MCF 10A (cell line): ENCODE data around the gene HBEGF. TPM values are rescaled to one million over a fixed set of nuclear protein-coding genes. Genes with fewer than 3 reads are reported as not detected.

Experiments
- BruUV-seq: library from RNA; stranded (reverse); fragments of 400-500 nt; replicated peaks from 2 replicates; lab custom pipeline; 2021; lab: Mats Ljungman, UMichigan
- CTCF ChIA-PET: fragments of 300-600 bp; sonication (Branson Sonifier 250); formaldehyde crosslinking; extraction: SDS; loops from one replicate; lab custom pipeline; 2021; ENCODE audit warnings: antibody characterized with exemption, inconsistent platforms; lab: Yijun Ruan, JAX
- POLR2A ChIA-PET: fragments of 300-600, 350-650 bp; sonication (Branson Sonifier 250); formaldehyde crosslinking; extraction: SDS; loops from one replicate; lab custom pipeline; 2020; ENCODE audit warnings: antibody characterized with exemption, inconsistent platforms; lab: Yijun Ruan, JAX
- DNase-seq: peaks from one replicate; pipeline ENCODE4 v3.0.0-alpha.2; 2018; ENCODE audit not compliant: unreplicated experiment
- H3K27ac Mint-ChIP-seq: one replicate; pipeline ENCODE4 v1.8.0; 2022; ENCODE audit warnings: mild to moderate bottlenecking, low read depth, mixed read lengths; ENCODE audit not compliant: unreplicated experiment
- H3K27me3 Mint-ChIP-seq: one replicate; pipeline ENCODE4 v1.8.0; 2022; ENCODE audit warnings: mixed read lengths; ENCODE audit not compliant: insufficient read depth, unreplicated experiment
- H3K36me3 Mint-ChIP-seq: one replicate; pipeline ENCODE4 v1.8.0; 2022; ENCODE audit warnings: mild to moderate bottlenecking, moderate library complexity, mixed read lengths; ENCODE audit not compliant: insufficient read depth, unreplicated experiment
- H3K4me1 Mint-ChIP-seq: one replicate; pipeline ENCODE4 v1.8.0; 2022; ENCODE audit warnings: mixed read lengths; ENCODE audit not compliant: insufficient read depth, unreplicated experiment
- H3K4me3 Mint-ChIP-seq: one replicate; pipeline ENCODE4 v1.8.0; 2022; ENCODE audit warnings: mild to moderate bottlenecking, moderate library complexity, mixed read lengths; ENCODE audit not compliant: unreplicated experiment
- H3K9me3 Mint-ChIP-seq: one replicate; pipeline ENCODE4 v1.8.0; 2022; ENCODE audit warnings: mixed read lengths; ENCODE audit not compliant: unreplicated experiment
- CTCF ChIP-seq: fragments of 200-600 bp; IDR thresholded peaks from one replicate; pipeline ENCODE4 v1.8.0; 2022; ENCODE audit warnings: antibody characterized with exemption, mild to moderate bottlenecking; ENCODE audit not compliant: unreplicated experiment
- intact Hi-C: fragments of 100-400 bp; cut with micrococcal nuclease; formaldehyde crosslinking; loops from 2 replicates; pipeline ENCODE4 v1.14.1; 2022
- total RNA-seq: library from RNA; stranded (reverse); gene quantifications from 2 replicates; pipeline ENCODE4 v1.2.3, GENCODE V29; 2022

HBEGF gene
- total RNA-seq, 1 experiment from 2014 or later = 55.7 TPM

- TF ChIP-seq CTCF = peak; percentile 95
- BruUV-seq = no TSS peak
- POLR2A ChIA-PET = interaction anchor here (0.6 to 9.6 kb wide), 13 partner anchors 12 to 177 kb away, joined by 3 to 136 read pairs (median 3); partner anchors contain the start of genes ANKHD1, CYSTM1 and PFDN1
- intact Hi-C loops = loop anchor here (1.0 kb wide), 1 partner anchor 107 kb away; no protein-coding TSS in a partner anchor
- Mint-ChIP-seq H3K27me3 (no peaks in the 10 kb centered on the region), H3K4me3 (no peak overlapping the region), H3K27ac (no peak overlapping the region), H3K4me1 (peaks cover 28% of the 10 kb centered on the region), H3K36me3 (peaks cover 5% of the 10 kb centered on the region), H3K9me3 (no peaks in the 10 kb centered on the region)
- peak; percentile 92 for DNase-seq
- CTCF ChIA-PET = interaction anchor here (0.6 to 23.2 kb wide), 90 partner anchors 7 to 1081 kb away, joined by 3 to 1450 read pairs (median 5); partner anchors contain the start of genes PFDN1 and SLC4A9
Measured at GRCh38 chr5:140351609-140352334, 5.4 kb upstream of the HBEGF start.

DNA sequence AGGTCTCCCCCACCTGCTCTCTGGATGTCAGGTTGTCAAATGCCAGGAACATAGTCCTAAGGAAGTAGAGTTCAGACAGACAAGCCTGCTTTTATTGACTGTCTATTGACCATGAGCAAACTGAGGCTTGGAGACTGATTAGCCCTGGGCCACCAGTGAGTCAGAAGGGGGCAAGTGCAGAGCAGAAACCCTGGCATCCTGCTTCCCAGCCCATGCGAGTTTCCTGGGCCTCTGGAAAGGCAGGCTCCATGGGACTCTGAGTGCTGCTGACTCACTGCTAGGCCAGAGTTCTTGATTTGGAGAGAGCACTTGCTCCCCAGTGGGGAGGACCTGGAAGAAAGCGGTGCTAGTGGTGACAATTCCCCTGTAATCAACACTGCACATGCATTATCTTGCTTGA is 2.8 kb upstream of the HBEGF start:
- ChIA-PET POLR2A (interaction anchor here (0.6 to 9.6 kb wide), 9 partner anchors 52 to 235 kb away, joined by 3 to 136 read pairs (median 4); no protein-coding TSS in a partner anchor), CTCF (interaction anchor here (0.6 to 23.2 kb wide), 10 partner anchors 8 to 379 kb away, joined by 3 to 1450 read pairs (median 4); partner anchors contain the start of genes PFDN1 and SLC4A9)
- H3K27me3 Mint-ChIP-seq = no peaks in the 10 kb centered on the region
- no peak overlapping the region for H3K27ac Mint-ChIP-seq
- no peak overlapping the region for H3K4me3 Mint-ChIP-seq
- H3K36me3 Mint-ChIP-seq = peaks cover 14% of the 10 kb centered on the region
- no peak for TF ChIP-seq CTCF
- BruUV-seq = no TSS peak
- peaks cover 44% of the 10 kb centered on the region for H3K4me1 Mint-ChIP-seq
- DNase-seq = peak; percentile 68
- intact Hi-C loops = loop anchor here (5.0 kb wide), 2 partner anchors 172 to 192 kb away; partner anchors contain the start of gene CYSTM1
- H3K9me3 Mint-ChIP-seq = no peaks in the 10 kb centered on the region

DNA sequence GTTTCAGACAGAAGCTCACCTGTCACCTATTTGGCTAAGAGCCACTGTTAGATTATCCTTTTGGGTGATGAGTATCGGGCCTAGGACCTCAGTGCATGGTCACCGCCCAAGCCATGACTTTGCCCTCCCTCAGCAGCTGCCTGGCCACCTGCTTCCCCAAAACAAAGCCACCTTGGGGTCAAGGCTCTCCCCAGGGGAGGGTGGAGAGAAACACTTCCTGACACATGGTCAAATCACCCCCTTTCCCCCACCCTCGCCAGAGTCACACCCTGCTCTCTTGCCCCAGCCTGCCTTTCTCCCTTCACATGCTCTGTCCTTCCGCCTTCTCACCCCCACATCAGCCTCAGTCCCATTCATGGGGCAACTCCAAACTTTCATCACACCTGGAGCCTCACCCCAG is 1.7 kb upstream of the HBEGF start:
- intact Hi-C loops = loop anchor here (5.0 kb wide), 2 partner anchors 171 to 191 kb away; partner anchors contain the start of gene CYSTM1
- no TSS peak for BruUV-seq
- Mint-ChIP-seq H3K27me3 (no peaks in the 10 kb centered on the region), H3K27ac (peak overlapping the region; percentile 76), H3K4me3 (peak overlapping the region; percentile 78), H3K36me3 (peaks cover 18% of the 10 kb centered on the region), H3K4me1 (peaks cover 47% of the 10 kb centered on the region), H3K9me3 (no peaks in the 10 kb centered on the region)
- CTCF ChIA-PET = interaction anchor here (0.5 to 23.2 kb wide), 12 partner anchors 10 to 586 kb away, joined by 3 to 1450 read pairs (median 5); partner anchors contain the start of genes PFDN1 and SLC4A9
- peak; percentile 94 for DNase-seq
- POLR2A ChIA-PET = interaction anchor here (0.7 to 9.6 kb wide), 19 partner anchors 18 to 725 kb away, joined by 3 to 136 read pairs (median 4); partner anchors contain the start of genes ANKHD1, HARS1, HARS2 and PFDN1
- no peak for TF ChIP-seq CTCF
